MM.1S (cell line): ENCODE data around the gene IFT80.
A peak's percentile ranks its signal among the peaks of the same experiment; 100 is the strongest.

Experiments
- DNase-seq: peaks from one replicate; pipeline ENCODE4 v3.0.0-alpha.2; 2015
- H2AFZ ChIP-seq: fragments of 300-600 bp; sonication (generic); 2 replicates; pipeline ENCODE4 v1.6.0; 2016; ENCODE audit warnings: antibody characterized with exemption, low read length
- H3F3A ChIP-seq: fragments of 300-600 bp; sonication (generic); 2 replicates; pipeline ENCODE4 v1.6.1; 2016; ENCODE audit warnings: mild to moderate bottlenecking, antibody characterized with exemption, low read length, moderate library complexity, mixed read lengths; ENCODE audit not compliant: insufficient read depth
- H3K27ac ChIP-seq: fragments of 300-600 bp; sonication (generic); 2 replicates; pipeline ENCODE4 v1.5.1; 2016; ENCODE audit warnings: mild to moderate bottlenecking, low read length
- H3K27me3 ChIP-seq: fragments of 300-600 bp; sonication (generic); replicated peaks from 2 replicates; pipeline ENCODE4 v1.6.0; 2016; ENCODE audit warnings: low read length; ENCODE audit not compliant: insufficient read depth
- H3K36me3 ChIP-seq: fragments of 300-600 bp; sonication (generic); replicated peaks from 2 replicates; pipeline ENCODE4 v1.6.1; 2016; ENCODE audit warnings: mild to moderate bottlenecking, low read length, mixed read lengths; ENCODE audit not compliant: insufficient read depth
- H3K4me1 ChIP-seq: fragments of 300-600 bp; sonication (generic); 2 replicates; pipeline ENCODE4 v1.6.1; 2016; ENCODE audit warnings: low read length, mixed read lengths
- H3K4me2 ChIP-seq: fragments of 300-600 bp; sonication (generic); 2 replicates; pipeline ENCODE4 v1.6.0; 2016; ENCODE audit warnings: low read depth, low read length
- H3K4me3 ChIP-seq: fragments of 300-600 bp; sonication (generic); 2 replicates; pipeline ENCODE4 v1.5.1; 2016; ENCODE audit warnings: low read length, mixed read lengths
- H3K79me2 ChIP-seq: fragments of 300-600 bp; sonication (generic); 2 replicates; pipeline ENCODE4 v1.6.1; 2016; ENCODE audit warnings: mixed run types, low read length, mixed read lengths
- H3K9ac ChIP-seq: fragments of 300-600 bp; sonication (generic); 2 replicates; pipeline ENCODE4 v1.6.1; 2016; ENCODE audit warnings: low read length, mixed read lengths
- H3K9me2 ChIP-seq: fragments of 300-600 bp; sonication (generic); replicated peaks from 2 replicates; pipeline ENCODE4 v1.6.1; 2016; ENCODE audit warnings: mild to moderate bottlenecking, low read length, mixed read lengths; ENCODE audit not compliant: insufficient read depth
- H3K9me3 ChIP-seq: fragments of 300-600 bp; sonication (generic); replicated peaks from 2 replicates; pipeline ENCODE4 v1.6.1; 2016; ENCODE audit warnings: mild to moderate bottlenecking, low read length, mixed read lengths; ENCODE audit not compliant: insufficient read depth
- H4K20me1 ChIP-seq: fragments of 300-600 bp; sonication (generic); 2 replicates; pipeline ENCODE4 v1.6.1; 2016; ENCODE audit warnings: mild to moderate bottlenecking, low read length, moderate library complexity, mixed read lengths; ENCODE audit not compliant: insufficient read depth
- EZH2 ChIP-seq: fragments of 300-600 bp; sonication (generic); optimal IDR thresholded peaks from 2 replicates; pipeline ENCODE3; 2017; ENCODE audit warnings: low read depth, mild to moderate bottlenecking, antibody characterized with exemption, low read length, mixed read lengths
- EZH2phosphoT487 ChIP-seq: fragments of 300-600 bp; sonication (generic); IDR thresholded peaks from 2 replicates; pipeline ENCODE4 v1.6.1; 2018; ENCODE audit warnings: antibody characterized with exemption, low read length
- TF ChIP-seq, protein P1 (sequence below): fragments of 300-600 bp; sonication (generic); IDR thresholded peaks from 2 replicates; pipeline ENCODE4 v1.5.1; 2016; ENCODE audit warnings: antibody characterized with exemption, low read length, mixed read lengths

Gene IFT80

DNA sequence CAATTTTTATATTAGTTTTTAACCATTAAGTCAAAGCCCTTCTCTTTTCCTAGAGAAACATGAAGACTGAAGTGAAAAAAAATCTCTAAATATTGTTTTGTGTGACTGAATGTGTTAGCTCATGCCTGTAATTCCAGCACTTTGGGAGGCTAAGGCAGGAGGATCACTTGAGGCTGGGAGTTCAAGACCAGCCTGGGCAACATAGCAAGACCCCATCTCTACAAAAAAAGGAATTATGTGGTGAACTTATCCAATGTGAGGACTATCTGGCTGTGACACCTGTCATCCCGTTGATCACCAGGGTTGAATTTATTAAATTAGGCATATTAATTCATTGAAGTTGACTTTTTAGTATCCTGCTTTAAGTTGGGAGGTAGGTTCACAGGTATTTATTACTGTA is 13.5 kb upstream of the IFT80 start:
- H2AFZ ChIP-seq, result no peak overlapping the region
- no peak for DNase-seq
- peaks cover 100% of the 10 kb centered on the region for H3K79me2 ChIP-seq
- H3K27ac ChIP-seq, result no peak overlapping the region; the same call in 1 of the 2 replicates
- H3K9me2 ChIP-seq, result no peaks in the 10 kb centered on the region
- H3K4me2 ChIP-seq, result no peak overlapping the region
- peaks cover 27% of the 10 kb centered on the region for H3K4me1 ChIP-seq
- no peaks in the 10 kb centered on the region for H3K9me3 ChIP-seq
- peaks cover 62% of the 10 kb centered on the region for H3F3A ChIP-seq
- peaks cover 34% of the 10 kb centered on the region for H3K36me3 ChIP-seq
- no peak overlapping the region for H3K9ac ChIP-seq
- H3K4me3 ChIP-seq, result no peak overlapping the region
- H4K20me1 ChIP-seq, result no peaks in the 10 kb centered on the region; the same call in 1 of the 2 replicates
- TF ChIP-seq EZH2, result no peak
- TF ChIP-seq, protein P1, sequence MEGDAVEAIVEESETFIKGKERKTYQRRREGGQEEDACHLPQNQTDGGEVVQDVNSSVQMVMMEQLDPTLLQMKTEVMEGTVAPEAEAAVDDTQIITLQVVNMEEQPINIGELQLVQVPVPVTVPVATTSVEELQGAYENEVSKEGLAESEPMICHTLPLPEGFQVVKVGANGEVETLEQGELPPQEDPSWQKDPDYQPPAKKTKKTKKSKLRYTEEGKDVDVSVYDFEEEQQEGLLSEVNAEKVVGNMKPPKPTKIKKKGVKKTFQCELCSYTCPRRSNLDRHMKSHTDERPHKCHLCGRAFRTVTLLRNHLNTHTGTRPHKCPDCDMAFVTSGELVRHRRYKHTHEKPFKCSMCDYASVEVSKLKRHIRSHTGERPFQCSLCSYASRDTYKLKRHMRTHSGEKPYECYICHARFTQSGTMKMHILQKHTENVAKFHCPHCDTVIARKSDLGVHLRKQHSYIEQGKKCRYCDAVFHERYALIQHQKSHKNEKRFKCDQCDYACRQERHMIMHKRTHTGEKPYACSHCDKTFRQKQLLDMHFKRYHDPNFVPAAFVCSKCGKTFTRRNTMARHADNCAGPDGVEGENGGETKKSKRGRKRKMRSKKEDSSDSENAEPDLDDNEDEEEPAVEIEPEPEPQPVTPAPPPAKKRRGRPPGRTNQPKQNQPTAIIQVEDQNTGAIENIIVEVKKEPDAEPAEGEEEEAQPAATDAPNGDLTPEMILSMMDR, result no peak
- TF ChIP-seq EZH2phosphoT487, result no peak
- no peaks in the 10 kb centered on the region for H3K27me3 ChIP-seq

DNA sequence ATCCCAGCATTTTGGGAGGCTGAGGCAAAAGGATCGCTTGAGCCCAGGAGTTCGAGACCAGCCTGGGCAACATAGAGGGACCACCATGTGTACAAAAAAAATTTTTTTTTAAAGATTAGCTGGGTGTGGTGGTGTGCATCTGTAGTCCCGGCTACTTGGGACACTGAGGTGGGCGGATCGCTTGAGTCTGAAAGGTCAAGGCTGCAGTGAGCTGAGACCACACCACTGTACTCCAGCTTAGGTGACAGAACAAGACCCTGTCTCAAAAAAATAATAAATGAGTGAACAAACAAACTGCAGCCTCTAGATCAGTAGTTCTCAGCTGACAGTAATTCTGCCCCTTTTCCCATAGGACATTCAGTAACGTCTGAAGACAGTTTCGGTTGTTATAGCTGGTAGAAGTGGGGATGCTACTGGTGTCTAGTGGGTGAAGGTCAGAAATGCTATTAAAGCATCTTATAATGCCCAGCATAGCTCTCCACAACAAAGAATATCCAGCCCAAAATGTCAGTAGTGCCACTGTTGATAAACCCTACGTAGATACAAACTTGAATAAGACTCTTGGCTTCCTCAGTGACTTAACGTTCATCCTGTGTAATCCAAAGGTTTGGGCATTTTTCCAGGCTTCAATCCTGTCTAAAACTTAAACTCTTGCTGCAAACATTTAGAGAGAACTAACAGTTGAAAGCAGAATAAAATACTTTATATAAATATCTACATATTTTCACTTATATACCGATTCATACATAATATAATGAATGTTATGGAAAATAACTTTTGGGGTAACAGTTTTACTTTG is 11.0 kb upstream of the IFT80 start:
- H3K27ac ChIP-seq, result no peak overlapping the region
- peaks cover 20% of the 10 kb centered on the region for H3K36me3 ChIP-seq
- no peak overlapping the region for H3K4me3 ChIP-seq
- no peak for DNase-seq
- no peaks in the 10 kb centered on the region for H3K9me2 ChIP-seq
- peaks cover 3% of the 10 kb centered on the region; the same call in 1 of the 2 replicates for H4K20me1 ChIP-seq
- H2AFZ ChIP-seq, result no peak overlapping the region
- peaks cover 100% of the 10 kb centered on the region for H3K79me2 ChIP-seq
- H3K27me3 ChIP-seq, result no peaks in the 10 kb centered on the region
- H3K4me1 ChIP-seq, result peaks cover 39% of the 10 kb centered on the region
- peaks cover 50% of the 10 kb centered on the region for H3F3A ChIP-seq
- H3K9ac ChIP-seq, result no peak overlapping the region
- no peak overlapping the region for H3K4me2 ChIP-seq
- TF ChIP-seq EZH2 (no peak), EZH2phosphoT487 (no peak)
- H3K9me3 ChIP-seq, result no peaks in the 10 kb centered on the region

DNA sequence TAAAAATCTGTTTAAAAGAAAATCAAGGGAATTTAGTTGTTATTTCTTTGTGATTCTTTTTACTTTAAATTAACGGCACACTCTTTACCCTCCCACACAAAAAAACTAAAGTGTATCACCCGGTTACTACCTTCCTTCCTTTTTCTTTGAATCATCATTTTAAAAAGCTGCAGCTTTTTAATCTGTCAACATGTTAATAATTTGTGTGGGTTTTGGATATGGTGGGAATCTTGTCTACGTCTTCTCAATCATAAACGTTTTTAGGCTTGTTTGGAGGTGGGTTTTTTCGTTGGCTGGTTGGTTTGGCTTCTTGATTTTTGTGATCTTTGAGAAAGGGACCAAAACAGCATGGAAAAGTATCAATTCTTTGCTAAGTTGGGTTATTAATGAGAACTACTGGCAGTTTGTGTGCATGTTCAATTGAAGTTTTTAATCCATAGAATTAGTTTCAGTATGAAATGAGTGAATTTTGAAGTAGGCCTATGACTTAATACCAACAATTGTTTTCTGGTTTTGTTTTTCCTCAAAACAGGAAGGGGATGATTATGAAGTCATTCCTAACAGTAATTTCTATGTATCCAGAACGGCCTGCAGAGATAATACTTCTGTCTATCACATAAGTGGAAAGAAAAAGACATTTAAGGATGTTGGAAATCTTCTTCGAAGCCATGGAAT is 4.9 kb upstream of the IFT80 start:
- Histone ChIP-seq H3K79me2 (peaks cover 97% of the 10 kb centered on the region), H3K4me1 (peaks cover 32% of the 10 kb centered on the region), H4K20me1 (peaks cover 31% of the 10 kb centered on the region), H3K36me3 (peaks cover 23% of the 10 kb centered on the region), H3K27me3 (no peaks in the 10 kb centered on the region), H3K9me3 (no peaks in the 10 kb centered on the region), H3K4me2 (peak overlapping the region; percentile 79), H3F3A (peaks cover 27% of the 10 kb centered on the region), H3K9me2 (no peaks in the 10 kb centered on the region), H3K4me3 (peak overlapping the region; percentile 89), H2AFZ (no peak overlapping the region), H3K27ac (peak overlapping the region; percentile 91; the same call in 1 of the 2 replicates), H3K9ac (peak overlapping the region; percentile 98)
- DNase-seq, result peak; percentile 40
- no peak for TF ChIP-seq EZH2
- TF ChIP-seq EZH2phosphoT487, result no peak
- TF ChIP-seq, protein P1, result no peak
